HG03565 (cell line): Measurements from ENCODE around the gene FAR2.
A peak's percentile ranks its signal among the peaks of the same experiment; 100 is the strongest.
"Not testable (repeated sequence)": the region's sequence is repeated elsewhere in the genome, so short reads cannot be mapped to it uniquely, and the experiment has no call there.

Experiments
- ATAC-seq: cut with Tn5 transposase; IDR thresholded peaks from one replicate; pipeline ENCODE4 v1.9.1; 2021; ENCODE audit warnings: mild to moderate bottlenecking, moderate library complexity; ENCODE audit not compliant: unreplicated experiment

Gene FAR2

DNA sequence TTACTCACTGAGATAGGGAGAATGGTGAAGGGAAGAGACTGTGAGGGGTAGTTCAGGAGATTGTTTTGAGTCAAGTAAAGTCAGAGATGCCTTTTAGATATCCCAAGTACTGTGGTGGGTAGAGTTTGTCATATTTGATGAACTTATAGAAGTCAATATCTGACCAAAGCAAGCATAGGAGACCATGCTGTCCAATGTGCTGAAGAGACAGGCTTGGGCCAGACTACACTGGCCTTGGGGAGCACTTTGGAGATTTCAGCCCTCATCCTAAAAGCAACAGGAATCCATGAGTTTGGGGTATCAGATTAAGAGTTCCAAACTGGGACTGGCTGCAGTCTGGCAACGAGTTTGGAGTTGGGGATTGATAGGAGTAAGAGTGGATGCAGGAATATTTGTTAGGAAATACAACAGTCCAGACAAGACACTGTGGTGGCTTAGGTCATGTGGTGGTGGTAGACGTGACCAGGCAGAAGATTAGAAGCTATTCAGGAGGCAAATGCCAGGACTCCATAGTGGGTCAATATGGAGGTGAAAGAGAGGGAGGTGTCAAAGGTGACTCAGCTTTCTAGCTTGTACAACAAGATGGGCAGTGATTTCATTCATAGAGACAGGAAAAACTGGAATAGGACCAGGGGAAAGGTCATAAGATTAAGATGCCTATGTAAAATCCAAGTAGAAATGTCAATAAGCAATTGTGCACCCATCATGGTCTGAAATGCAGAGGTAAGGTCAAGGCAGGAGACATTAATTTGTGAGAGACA is 81.9 kb downstream of the FAR2 start:
- ATAC-seq = no peak

DNA sequence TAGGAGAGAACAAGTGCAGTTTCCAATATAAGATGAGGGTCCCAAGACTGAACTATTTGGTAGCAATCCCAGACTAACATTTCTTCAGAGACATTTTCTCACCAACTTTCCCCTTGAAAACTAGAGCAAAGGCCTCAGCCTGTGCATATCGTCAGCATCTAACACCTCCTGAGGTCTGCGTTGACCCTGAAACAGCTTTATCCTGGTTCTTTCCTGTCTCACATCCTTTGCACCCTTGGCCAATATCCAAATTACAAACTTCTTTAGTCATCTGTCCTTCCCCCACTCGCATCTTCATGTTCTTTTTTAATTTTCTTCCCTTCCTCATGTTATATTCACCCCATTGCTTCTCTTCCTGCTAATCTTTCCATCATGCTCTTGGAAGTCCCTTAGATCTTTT is 83.0 kb downstream of the FAR2 start:
- no peak for ATAC-seq

DNA sequence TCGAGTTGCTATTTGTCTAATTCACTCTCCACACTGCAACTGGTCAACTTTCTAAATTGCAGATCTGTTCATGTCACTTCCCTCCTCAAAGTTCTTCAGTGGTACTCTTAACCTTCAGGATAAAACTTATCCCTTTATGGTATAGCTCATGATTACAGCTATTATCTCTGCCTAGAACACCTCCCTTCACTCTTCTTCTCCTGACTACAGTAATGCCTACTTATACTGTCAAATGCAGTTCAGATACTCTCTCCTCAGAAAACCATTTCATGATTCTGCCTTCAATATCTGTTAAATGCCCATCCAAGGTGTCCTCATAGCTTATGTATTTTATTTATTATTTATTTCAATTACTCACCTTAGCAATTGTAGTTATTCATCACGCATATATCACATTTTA is 85.5 kb downstream of the FAR2 start:
- no peak for ATAC-seq

- ATAC-seq = no peak
Observed at GRCh38 chr12:29234965-29235626, 86.0 kb downstream of the FAR2 start.

DNA sequence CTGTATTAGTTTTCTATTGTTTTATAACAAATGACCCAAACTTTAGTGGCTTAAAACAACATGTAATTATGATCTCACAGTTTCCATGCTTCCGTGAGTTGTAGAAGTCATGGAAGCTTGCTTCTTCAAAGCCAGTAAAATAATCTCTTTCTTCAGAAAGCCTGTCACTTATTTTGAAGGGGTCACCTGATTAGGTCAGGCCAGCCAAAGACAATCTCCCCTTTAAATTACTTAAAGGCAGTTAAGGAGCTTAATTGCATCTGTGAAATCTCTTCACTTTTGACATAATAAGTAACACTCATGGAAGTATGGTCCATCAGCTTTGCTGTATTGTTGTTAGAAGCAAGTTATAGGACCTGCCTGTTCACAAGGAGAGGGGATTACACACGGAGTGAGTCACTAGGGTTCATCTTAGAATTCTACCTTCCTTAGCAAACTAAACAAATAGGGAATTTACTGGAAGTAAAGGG is 89.8 kb downstream of the FAR2 start:
- no peak for ATAC-seq

GRCh38 chr12:29239336-29239735 is 90.3 kb downstream of the FAR2 start:
- no peak for ATAC-seq

DNA sequence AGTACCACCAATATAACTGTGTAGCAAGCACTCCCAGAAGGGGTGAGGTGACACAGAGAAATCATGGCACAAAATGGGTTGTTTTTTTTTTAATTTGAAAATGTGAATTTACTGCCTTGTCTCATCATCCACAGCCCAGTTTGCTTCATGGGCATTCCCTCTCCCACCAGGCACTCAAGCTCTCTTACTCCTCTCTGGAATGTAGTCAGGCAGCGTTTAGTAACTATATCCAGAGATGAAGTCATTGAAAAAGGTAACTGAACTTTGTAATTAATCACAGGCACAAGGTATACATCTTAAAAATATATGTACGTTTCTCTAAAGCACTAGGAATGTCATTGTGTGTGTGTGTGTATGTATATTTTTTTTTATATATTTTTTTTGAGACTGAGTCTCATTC is 91.4 kb downstream of the FAR2 start:
- no peak for ATAC-seq

- ATAC-seq = peak; percentile 80
Observed at GRCh38 chr12:29241821-29242591, 92.9 kb downstream of the FAR2 start.

- ATAC-seq = no peak
Observed at GRCh38 chr12:29242921-29243431, 93.9 kb downstream of the FAR2 start.

GRCh38 chr12:29244159-29244765 is 95.2 kb downstream of the FAR2 start:
- no peak for ATAC-seq

GRCh38 chr12:29245246-29245645 is 96.2 kb downstream of the FAR2 start:
- no peak for ATAC-seq

DNA sequence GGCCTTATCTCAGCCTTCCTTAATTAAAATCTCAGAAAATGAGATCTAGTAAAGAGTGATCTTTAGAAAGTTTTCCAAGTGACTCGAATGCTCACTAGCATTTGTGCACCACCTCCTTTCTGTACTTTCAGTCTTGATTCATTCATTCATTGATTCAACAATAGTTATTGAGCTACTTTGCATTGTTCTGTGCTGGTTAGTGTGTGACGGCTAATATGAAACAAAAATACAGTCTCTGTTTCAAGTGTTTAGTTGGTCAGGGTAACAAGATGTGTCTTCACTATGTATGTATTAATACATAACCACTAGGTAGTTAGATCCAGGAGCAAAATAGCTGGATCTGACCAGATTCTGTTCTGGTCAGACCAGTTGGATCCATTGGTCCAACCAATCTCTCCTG is 100.9 kb downstream of the FAR2 start:
- ATAC-seq = no peak

DNA sequence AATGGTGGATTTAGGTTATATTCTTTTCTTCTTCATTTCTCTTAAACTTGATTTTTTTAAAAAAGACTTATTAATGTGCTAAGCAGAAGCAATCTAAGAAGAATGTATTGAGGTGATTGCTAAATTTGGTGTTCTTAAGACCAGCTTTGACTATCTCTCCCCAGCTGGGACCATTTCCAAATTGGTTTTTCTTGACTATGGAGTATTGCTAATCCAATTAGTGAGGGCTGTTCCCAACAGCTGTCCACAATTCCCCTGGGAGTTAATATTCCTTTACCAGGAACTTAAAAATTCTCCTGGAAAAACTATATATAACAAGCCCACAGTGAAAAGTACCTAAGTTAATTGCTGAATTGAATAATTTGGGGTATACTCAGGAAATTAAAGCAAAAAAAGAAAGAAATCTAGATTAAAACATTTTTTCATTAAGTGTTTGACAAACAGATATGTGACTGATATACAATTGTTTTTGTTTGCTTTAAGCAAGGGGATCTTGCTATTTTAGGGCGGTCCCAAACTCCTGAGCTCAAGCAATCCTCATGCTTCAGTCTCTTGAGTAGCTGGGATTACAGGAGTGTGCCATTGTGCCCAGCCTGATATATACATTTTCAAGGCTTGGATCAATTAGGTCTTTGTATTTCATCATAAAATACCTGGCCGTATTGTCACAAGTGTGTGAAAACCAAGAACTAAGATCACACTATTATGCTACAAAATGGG is 105.0 kb downstream of the FAR2 start:
- ATAC-seq = no peak

GRCh38 chr12:29255042-29255441 is 106.0 kb downstream of the FAR2 start:
- ATAC-seq = no peak

GRCh38 chr12:29256598-29256997 is 107.5 kb downstream of the FAR2 start:
- ATAC-seq = no peak

- ATAC-seq = not testable (repeated sequence)
Observed at GRCh38 chr12:29257687-29258086, 108.6 kb downstream of the FAR2 start.

GRCh38 chr12:29264424-29264823 is 115.3 kb downstream of the FAR2 start:
- ATAC-seq = no peak

- ATAC-seq = no peak
Observed at GRCh38 chr12:29269706-29270408, 120.8 kb downstream of the FAR2 start.

GRCh38 chr12:29270446-29270845 is 121.4 kb downstream of the FAR2 start:
- no peak for ATAC-seq
